HG02852 (cell line): ENCODE measurements around the gene INPP5A.

Source experiments
- ATAC-seq: cut with Tn5 transposase; IDR thresholded peaks from one replicate; pipeline ENCODE4 v1.9.1; 2021; ENCODE audit warnings: mild to moderate bottlenecking, moderate library complexity; ENCODE audit not compliant: unreplicated experiment

Gene INPP5A

DNA sequence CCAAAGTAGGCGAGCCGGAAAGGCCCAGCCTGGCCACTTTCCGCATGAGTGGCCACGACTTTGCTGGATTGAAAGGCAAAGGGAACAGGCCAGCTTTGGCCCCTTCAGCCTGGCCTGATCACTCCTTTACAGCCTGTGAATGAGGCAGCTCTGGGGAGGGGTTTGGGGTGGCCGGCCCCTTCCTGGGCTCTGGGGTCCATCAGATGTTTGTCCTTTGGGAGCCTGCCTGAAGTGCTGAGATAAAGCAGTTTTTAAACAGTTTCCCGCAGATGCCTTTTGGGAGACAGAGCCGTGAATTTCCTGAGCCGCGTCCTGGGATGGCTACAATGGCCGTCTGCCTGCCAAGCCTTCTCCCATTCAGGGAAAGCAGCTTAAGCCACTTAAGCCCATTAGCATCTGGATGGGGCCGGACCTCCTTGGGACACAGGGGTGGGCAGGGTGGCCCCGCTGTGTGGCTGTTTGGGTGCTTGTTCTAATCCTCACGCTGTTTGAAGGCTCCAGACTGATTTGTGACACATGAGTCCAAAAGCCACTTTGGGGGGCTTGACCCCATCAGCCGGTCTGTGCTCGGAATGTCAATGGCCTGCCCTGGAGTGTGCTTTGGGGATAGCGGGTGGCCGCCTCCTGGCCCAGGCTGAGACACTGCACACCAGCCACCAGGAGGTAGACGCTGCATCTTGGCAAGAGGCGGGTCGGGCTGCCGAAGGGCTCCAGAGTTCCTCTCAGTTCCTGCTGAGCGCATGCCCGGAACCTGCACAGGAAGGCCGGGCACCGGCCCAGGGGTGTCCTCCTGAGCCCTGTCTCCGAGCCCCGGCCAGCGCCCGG lies 209.4 kb downstream of the INPP5A start:
- ATAC-seq = no peak

DNA sequence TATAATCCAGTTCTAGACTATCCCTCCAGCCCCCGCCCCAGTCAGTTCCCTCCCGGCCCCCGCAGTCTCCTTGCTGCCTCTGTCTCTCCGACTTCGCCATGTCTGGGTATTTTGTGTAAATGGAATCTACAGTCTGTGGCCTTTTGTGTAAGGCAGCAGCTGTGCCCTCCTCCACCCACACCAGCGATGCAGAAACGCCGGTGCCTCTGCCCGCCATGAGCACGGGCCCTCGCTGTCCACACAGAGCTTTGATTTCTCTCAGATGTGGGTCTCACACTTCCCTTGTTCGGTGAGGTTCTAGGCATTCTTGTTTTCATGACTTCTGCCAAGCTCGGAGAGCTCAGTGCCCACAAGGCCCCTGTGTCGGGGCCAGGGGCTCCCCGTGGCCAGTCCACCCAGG lies 210.5 kb downstream of the INPP5A start:
- no peak for ATAC-seq

DNA sequence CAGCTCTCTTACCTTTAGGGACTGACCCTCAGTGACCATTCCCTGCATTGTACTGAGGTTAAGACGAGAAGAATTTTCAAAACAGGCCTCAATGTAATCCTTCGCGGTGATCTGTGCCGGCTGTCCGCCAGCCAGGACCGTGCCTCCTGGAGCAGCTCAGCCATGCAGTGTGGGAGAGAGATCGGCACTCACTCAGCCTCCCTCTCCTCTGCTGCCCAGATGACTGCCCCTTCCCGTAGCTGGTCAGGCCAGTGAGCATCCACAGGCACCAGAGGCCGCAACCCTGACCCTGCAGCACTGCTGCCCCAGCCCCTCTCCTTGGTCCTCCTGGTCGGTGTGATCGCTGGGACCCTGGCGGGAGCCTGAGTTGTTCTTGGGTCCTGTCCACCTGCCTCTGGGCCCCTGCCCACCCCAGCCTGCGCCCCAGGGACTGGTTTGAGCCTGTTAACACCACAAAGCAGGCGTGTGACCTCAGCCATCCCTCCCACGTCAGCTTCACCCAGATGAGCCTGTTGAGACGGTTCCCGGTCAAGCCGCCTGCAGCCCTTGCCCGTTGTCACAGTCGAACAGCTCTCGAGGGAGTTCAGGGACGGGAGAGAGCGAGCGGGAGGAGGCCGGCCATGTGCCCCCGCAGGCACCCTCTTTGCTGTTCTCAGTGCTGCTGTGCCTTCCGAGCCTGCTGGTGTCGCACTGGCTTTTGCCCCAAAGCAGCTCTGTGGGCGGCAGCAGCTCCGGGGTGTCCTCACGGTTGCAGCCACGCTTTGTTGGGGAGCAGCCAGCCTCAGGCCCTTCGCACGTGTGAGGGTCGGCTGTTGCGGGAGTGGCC lies 211.2 kb downstream of the INPP5A start:
- no peak for ATAC-seq

DNA sequence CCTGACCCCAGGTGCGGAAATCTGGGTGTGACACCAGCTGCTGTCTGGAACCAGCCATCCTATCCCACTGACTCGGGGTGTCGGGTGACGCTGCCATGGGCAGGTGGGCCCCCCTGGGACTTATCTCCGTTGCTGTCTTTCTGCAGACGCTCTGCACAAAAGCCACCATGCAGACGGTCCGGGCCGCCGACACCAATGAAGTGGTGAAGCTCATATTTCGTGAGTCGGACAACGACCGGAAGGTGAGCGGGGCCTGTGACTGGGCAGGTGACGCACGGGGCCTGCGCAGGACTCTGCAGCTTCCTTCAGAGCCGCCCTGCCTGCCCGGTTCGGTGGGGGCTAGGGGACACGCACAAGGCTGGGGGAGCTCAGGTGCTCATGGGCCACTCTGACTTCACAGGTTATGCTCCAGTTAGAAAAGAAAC lies 211.8 kb downstream of the INPP5A start:
- ATAC-seq = no peak

DNA sequence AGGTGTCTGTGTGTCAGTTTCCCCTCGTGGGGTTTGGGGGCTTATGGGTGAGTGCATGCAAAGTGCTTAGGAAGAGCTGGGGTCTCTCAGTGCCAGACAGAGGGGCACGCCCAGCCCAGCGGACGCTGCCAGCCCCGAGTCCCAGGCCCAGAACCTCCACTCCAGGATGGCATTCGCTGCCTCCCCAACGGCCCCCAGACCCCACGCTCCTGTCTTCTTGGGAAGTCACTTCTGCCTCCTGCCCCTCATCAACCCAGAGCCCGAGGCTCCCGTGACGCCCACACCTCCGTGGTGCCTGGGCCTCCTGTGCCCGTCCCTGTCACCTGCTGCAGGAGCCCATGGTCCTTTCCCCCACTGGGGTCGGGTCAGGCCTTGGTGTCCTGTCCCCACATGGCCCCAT lies 213.3 kb downstream of the INPP5A start:
- no peak for ATAC-seq

DNA sequence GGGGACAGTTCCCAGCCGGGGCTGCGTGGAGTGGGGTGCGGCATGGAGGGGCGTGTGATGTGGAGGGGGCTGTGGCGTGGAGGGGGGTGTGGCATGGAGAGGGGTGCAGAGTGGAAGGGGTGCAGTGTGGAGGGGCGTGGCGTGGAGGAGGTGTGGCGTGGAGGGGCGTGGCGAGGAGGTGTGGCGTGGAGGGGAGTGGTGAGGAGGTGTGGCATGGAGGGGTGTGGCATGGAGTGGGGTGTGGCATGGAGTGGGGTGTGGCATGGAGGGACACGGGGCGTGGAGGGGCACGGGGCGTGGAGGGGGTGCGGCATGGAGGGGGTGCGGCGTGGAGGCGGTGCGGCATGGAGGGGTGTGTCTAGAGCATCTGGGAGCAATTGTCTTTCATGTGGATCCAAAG lies 214.8 kb downstream of the INPP5A start:
- ATAC-seq = no peak

DNA sequence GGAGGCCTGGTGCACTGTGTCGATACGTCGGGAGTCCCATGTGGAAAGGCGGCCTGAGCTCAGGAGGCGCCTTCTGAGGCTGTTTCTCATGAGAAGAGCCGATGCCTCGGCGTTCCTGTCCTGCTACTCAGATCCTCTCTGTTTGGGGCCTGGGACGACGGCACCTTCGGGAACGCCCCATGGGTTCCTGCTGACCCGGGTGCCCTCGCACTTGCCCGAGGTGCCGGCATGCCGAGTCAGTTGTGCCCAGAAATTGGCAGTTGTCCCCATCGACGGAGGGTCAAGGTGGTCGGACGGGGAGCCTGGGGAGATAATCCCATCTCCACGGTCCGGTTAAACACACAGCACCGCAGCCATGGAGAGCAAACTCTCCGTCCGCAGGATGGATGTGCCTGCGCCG lies 215.4 kb downstream of the INPP5A start:
- ATAC-seq = no peak

DNA sequence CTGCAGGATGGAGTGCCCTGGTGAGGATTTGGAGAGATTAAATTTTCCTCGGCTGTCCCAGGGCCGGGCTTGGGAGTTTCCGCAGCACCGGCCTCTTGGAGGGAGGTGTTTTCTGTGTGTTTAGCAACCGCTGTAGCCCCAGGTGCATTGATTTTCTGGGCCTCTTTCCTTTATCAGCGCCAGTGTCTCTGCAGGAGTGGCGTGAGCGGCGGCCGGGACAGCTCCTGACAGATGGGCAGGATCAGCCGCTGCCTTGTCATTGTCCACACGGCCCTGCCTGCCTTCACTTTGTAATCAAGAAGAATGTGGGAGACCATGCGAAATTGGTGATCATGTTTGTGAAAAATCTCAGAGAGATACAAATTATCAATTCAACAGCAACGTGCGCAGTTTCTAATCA lies 216.0 kb downstream of the INPP5A start:
- no peak for ATAC-seq

DNA sequence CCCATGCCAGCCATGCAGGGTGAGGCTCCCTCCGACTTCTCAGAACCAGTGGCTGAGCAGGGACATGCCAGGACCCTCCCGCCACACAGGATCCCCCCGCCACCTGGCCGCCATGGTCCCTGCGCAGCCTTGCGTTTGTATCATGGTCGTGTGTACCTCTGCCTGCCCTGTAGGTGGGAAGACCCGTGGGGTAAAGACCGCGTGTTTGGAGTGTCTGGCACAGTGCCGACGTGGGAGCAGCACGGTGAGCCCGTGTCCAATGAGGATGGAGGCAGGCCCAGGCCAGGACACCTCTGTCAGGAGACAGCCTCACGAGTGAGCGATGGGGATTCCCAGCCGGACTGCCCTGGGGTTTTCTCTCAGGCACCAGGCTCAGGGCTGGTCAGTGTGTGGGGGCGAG lies 216.5 kb downstream of the INPP5A start:
- ATAC-seq = no peak

DNA sequence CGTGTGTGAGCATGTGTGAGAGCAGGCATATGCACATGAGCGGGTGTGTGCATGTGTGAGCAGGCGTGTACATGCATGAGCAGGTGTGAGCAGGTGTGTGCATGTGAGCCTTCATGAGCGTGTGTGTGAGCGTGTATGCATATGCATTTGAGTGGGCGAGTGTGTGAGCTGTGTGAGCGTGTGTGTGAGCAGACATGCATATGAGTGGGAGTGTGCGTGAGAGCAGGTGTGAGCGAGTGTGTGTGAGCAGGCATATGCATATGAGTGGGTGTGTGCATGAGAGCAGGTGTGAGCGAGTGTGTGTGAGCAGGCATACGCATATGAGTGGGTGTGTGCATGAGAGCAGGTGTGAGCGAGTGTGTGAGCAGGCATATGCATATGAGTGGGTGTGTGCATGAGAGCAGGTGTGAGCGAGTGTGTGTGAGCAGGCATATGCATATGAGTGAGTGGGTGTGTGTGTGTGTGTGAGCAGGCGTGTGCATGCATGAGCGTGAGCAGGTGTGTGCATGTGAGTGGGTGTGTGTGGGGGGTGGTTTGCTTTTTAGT lies 217.7 kb downstream of the INPP5A start:
- no peak for ATAC-seq

DNA sequence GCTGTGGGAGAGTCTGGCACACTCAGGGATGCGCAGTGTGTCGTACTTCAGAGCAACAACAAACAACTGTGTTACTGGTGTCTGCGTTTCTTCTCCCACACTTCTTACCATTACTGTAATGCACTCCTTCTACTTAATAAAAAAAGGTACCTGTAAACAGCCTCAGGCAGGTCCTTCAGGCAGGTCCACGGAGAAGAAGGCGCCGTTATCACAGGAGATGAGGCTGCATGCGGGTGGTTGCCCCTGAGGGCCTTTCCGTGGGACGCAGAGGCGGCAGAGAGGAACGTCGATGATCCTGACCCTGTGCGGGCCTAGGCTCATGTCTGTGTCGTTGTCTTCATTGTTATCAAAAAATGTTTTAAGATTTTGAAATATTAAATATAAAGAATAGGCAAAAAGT lies 219.0 kb downstream of the INPP5A start:
- no peak for ATAC-seq

DNA sequence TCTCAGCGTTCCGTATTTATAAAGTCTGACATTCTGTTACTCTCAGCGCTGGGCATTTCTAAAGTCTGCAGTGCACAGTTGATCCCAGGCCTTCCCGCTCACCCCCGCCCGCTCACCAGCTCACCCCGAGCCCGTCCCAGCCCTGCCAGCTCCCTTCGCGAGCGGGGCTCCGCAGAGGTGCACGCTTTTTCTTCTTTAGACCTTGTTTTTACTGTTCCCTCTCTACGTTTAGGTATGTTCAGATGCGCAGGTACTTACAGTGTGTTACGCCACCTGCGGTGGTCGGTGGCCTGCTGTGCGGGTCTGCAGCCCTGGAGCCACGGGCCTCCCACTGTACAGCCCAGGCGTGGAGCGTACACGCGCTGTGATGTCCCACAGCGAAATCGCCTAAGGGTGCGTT lies 219.6 kb downstream of the INPP5A start:
- no peak for ATAC-seq

DNA sequence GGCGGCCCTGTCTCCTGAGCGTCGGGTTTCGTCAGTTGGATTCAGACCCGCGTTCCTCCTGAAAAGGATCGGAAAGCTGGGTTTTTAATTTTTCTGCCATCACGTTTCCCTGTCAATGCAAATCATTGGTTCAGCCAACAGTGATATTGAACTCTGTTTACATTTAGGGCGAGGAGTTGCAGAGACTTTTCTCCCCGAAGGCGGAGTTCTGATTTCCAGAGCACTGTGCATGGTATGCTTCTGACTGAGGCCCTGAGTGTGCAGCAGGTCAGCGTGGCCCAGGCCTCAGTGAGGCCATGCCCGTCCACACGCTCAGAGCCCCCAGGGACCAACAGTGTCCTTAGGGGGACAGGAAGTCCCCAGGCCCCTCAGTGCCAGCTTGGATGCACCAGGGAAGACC lies 221.3 kb downstream of the INPP5A start:
- ATAC-seq = no peak

DNA sequence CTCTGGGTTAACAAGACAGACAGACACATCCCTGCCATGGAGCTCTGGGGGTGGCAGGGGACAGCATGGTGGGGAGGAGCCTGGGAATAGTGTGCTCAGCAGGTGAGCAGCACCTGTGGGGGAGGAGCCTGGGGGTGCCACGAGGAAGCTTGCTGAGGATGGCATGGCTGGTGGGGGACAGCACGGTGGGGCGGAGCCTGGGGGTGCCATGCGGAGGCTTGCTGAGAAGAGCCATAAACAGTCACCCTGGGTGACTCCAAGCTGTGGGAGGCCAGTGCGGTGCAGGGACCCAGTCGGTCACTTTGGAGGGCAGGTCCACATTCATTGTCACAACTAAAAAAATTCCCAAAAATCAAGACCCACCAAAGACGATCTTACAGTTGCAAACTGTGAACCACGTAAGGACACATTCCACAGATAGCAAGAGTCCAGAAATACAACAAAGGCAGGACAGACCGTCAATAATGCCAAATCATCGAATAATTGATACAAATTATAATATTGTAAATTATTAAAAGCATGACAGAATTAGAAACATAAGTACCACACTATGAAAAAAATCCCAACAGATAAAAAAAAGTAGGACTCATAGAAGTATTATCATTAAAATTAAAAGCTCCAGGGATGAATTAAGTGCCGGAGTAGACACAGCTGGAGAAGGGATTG lies 223.9 kb downstream of the INPP5A start:
- ATAC-seq = no peak

DNA sequence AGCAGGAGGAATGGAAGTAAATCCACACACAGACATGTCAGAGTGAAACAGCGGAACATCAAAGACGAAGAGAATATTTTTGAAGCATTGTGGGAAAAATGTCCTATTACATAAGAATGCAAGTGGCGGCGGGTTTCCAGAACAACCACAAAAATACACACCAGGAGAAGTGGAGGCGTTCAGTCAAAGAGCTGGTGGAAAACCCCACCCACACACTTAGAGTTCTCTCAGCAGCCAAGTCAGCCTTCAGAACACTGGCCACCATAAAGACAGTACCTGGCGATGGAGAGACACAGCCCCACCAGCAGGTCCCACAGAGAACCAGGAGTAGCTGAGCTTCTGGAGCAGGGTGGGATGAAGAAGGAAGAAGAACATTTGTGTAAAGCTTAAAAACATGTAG lies 224.7 kb downstream of the INPP5A start:
- ATAC-seq = no peak

DNA sequence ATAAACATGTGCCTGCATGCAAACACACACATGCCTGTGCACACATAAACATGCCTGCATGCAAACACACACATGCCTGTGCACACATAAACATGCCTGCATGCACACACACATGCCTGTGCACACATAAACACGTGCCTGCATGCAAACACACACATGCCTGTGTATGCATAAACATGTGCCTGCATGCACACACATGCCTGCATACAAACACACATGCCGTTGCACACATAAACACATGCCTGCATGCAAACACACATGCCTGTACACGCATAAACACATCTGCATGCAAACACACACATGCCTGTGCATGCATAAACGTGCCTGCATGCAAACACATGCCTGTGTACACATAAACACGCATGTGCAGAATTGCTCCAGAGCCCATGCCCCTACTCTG lies 226.0 kb downstream of the INPP5A start:
- ATAC-seq = no peak

DNA sequence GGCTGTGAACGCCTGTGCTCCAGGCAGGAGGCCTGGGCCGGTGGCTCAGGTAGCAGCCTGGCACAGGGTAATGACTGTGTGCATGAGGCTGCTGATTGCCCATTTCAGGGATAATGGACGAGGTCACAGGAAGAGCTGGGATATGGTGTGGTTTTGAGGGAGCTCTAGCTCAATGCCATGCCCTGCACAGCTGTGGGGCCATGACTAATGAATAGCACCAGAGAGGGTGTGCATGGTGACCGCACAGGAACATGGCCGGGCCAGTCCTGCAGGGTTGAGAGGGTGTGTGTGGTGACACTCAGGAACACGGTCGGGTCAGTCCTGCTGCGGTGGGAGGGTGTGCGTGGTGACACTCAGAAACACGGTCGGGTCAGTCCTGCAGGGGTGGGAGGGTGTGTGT lies 226.5 kb downstream of the INPP5A start:
- no peak for ATAC-seq

DNA sequence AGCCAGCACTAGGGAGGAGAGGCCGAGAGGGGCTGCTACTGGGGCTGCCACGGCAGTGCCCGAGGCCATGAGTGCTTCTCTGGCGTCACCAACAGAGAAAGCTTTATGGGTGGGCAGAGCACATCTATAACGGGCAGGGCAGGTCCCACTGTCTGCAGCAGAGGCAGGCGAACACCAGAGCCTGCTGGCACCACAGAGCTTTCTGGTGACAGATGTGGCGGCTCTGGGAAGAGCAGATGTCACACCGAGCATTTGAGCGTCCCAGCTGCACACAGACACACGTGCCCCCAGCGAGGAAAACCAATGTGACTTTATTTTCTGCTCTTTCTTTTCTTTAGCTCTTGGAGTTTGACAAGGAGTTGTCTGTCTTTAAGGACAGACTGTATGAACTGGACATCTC lies 227.8 kb downstream of the INPP5A start:
- no peak for ATAC-seq

DNA sequence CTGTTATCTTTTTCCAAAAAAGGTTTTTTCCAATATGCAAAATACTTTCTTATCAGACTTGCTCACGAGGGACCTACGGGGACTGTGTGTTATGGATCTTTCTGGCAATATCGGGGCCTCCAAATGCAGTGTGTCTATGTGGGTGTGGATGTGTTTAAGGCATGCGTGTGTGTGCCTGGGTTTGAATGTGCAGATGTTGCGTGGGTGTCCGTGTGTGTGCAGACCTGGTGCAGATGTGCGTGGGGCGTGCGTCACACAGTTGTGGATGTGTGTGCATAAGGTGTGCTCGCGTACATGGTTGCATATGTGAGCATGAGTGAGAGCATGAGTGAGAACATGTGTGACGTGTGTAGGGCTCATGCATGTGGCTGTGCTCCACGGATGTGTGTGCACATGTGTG lies 228.7 kb downstream of the INPP5A start:
- no peak for ATAC-seq

DNA sequence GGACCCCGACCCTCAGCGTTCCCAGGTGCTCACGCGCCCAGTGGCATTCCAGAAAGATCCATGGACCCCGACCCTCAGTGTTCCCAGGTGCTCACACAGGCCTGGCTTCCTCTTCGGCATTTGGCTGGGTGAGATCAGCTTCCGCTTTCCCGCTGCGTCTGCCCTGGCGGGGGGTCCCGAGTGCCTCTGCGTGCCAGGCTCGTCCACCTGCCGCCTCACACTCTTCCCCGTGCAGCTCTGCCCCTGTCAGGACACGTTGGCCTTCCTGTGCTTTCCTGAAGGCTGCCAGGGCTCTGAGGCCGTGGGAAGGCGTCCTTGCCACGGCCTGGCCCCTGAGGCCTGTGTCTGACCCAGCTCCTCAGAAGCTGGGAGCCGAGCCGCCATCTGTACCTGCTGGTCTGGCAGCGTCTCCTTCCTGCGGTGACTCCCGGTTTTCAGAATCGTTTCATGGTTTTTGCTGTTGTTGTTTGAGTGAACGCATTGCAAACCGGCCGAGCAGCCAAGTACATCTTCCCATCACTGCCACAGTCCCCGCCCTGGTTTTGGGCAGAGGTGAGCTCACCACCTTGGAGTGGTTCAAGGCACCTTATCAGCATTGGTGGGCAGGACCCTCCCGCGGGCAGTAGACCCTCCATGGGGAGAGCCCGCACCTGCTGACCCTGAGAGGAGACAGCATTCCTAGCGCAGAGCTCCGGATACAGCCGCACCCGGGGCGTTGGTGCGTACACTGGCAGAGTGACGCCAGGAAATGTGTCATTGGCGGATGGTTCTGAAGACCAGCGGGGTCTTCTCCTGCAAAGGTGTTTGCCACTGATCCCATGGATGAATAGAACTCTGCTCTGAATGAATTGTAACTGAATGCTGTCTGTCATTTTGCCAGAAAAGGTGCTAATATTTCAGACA lies 231.0 kb downstream of the INPP5A start:
- no peak for ATAC-seq
